ENCODE data around the gene ACOT12. TPM values are rescaled to one million over a fixed set of nuclear protein-coding genes. Genes with fewer than 3 reads are reported as not detected.

Gene ACOT12
- total and polyA plus RNA-seq, 9 of the 15 experiments (the other 6 are each of a cell fraction or from before 2014, with no cell fraction given): 0.03 TPM; not detected in 8

- Histone ChIP-seq H3K9me3 (replicated peaks; ENCODE audit: control insufficient read depth, insufficient read depth, low read depth, low read length) (no peaks in the 10 kb centered on the region), H3K79me2 (ENCODE audit: control insufficient read depth, insufficient read depth, low read length) (no peaks in the 10 kb centered on the region), H3K36me3 (ENCODE audit: control insufficient read depth, insufficient read depth, low read length) (0 out of 3 replicates have a peak, but pooled peaks cover 5% of the 10 kb centered on the region), H3K27ac (ENCODE audit: extremely low read depth, low read depth, low read length) (no peak overlapping the region), H2AFZ (ENCODE audit: low read depth, low read length) (no peak overlapping the region), H3K4me1 (replicated peaks in 1 of 2; ENCODE audit: control insufficient read depth in 2 of 2, insufficient read depth in 2 of 2, low read length in 2 of 2) (peaks cover 0 to 8% of the 10 kb centered on the region in 2 experiments; a peak in 3 of 5 replicates), H3K27me3 (ENCODE audit: control insufficient read depth in 2 of 2, insufficient read depth in 2 of 2, low read length in 2 of 2) (no peaks in the 10 kb centered on the region), H4K20me1 (replicated peaks; ENCODE audit: control insufficient read depth, insufficient read depth, low read length) (no peaks in the 10 kb centered on the region), H3K4me3 (no peak overlapping the region), H3K4me2 (ENCODE audit: insufficient read depth, low read length) (no peak overlapping the region), H3K9ac (ENCODE audit: insufficient read depth in 1 of 2, low read depth in 2 of 2, low read length in 2 of 2) (no peak overlapping the region), H3K9me1 (ENCODE audit: control insufficient read depth, insufficient read depth, low read length) (no peaks in the 10 kb centered on the region)
- no peak for ATAC-seq
- POLR2A ChIA-PET: no interaction called here
- no peak for FAIRE-seq
- CTCF ChIA-PET (ENCODE audit: low intra/inter-chr PET ratio): no interaction called here
- no peak for DNase-seq (ENCODE audit: extremely low read depth in 1 of 4, low spot score in 3 of 4)
- in situ Hi-C loops (cut with MboI) (no loop called here), intact Hi-C loops (cut with micrococcal nuclease) (no loop called here)
- no TSS peak for BruUV-seq (replicated peaks)
- TF ChIP-seq SAFB2 (IDR thresholded peaks at IDR 0.05; ENCODE audit: borderline replicate concordance, low read depth, low read length, severe bottlenecking) (no peak), TRIM28 (IDR thresholded peaks at IDR 0.05) (no peak), RBM17 (IDR thresholded peaks at IDR 0.05; ENCODE audit: borderline replicate concordance, low read depth, low read length) (no peak), MEF2D (tag; conservative IDR thresholded peaks at IDR 0.05; ENCODE audit: low read depth) (no peak), ZNF280A (IDR thresholded peaks at IDR 0.05; ENCODE audit: low read depth, partially characterized antibody) (no peak), TCFL5 (CRISPR knock-in tag; conservative IDR thresholded peaks at IDR 0.05) (no peak), EP400 (IDR thresholded peaks at IDR 0.05) (no peak), HDGF (IDR thresholded peaks at IDR 0.05) (no peak), SMARCA5 (IDR thresholded peaks at IDR 0.05) (no peak), MTA2 (IDR thresholded peaks at IDR 0.05; ENCODE audit: low read depth) (no peak), ZNF699 (CRISPR knock-in tag; IDR thresholded peaks at IDR 0.05; ENCODE audit: insufficient replicate concordance) (no peak), TCF15 (CRISPR knock-in tag; IDR thresholded peaks at IDR 0.05) (no peak)
Observed at GRCh38 chr5:81418606-81419005, 24.7 kb upstream of the ACOT12 start.

Data from K562 (cell line).